WTC11 (cell line): ENCODE data around the gene KCNJ6. TPM values are rescaled to one million over a fixed set of nuclear protein-coding genes. Genes with fewer than 3 reads are reported as not detected.

Source experiments
- ATAC-seq: fragments of 200-7000 bp; cut with Tn5 transposase; 2 replicates; pipeline ENCODE4 v1.10.0; 2021; ENCODE audit warnings: mild to moderate bottlenecking, moderate library complexity
- CTCF ChIA-PET: fragments of 300-600 bp; sonication (Branson Sonifier 250); formaldehyde crosslinking; loops from one replicate; lab custom pipeline; 2021; ENCODE audit warnings: antibody characterized with exemption; lab: Charles Lee
- POLR2A ChIA-PET: fragments of 350-600 bp; sonication (Branson Sonifier 250); formaldehyde crosslinking; loops from one replicate; lab custom pipeline; 2021; ENCODE audit warnings: antibody characterized with exemption; lab: Charles Lee
- DNase-seq: peaks from one replicate; pipeline ENCODE4 v3.0.0; 2021; ENCODE audit warnings: low spot score
- H3K27ac Mint-ChIP-seq: 2 replicates; pipeline ENCODE4 v1.8.0; 2021; ENCODE audit warnings: mixed read lengths
- H3K27me3 Mint-ChIP-seq: 2 replicates; pipeline ENCODE4 v1.8.0; 2021; ENCODE audit warnings: low read depth, mild to moderate bottlenecking, moderate library complexity, mixed read lengths
- H3K36me3 Mint-ChIP-seq: 2 replicates; pipeline ENCODE4 v1.8.0; 2021; ENCODE audit warnings: mixed read lengths
- H3K4me1 Mint-ChIP-seq: 2 replicates; pipeline ENCODE4 v1.8.0; 2022; ENCODE audit warnings: mixed read lengths
- H3K4me3 Mint-ChIP-seq: 2 replicates; pipeline ENCODE4 v1.8.0; 2021; ENCODE audit warnings: mild to moderate bottlenecking, moderate library complexity, mixed read lengths
- H3K9me3 Mint-ChIP-seq: 2 replicates; pipeline ENCODE4 v1.8.0; 2021; ENCODE audit warnings: mixed read lengths
- ATF1 ChIP-seq: sonication (generic); formaldehyde crosslinking; IDR thresholded peaks from 2 replicates; pipeline ENCODE4 v1.8.1; 2023; ENCODE audit warnings: mild to moderate bottlenecking, moderate library complexity, missing genetic modification reagents
- CBFB ChIP-seq: sonication (generic); formaldehyde crosslinking; IDR thresholded peaks from 2 replicates; pipeline ENCODE4 v1.8.1; 2022; ENCODE audit warnings: mild to moderate bottlenecking, low read depth, missing genetic modification reagents
- E2F4 ChIP-seq: sonication (generic); formaldehyde crosslinking; IDR thresholded peaks from 2 replicates; pipeline ENCODE4 v1.8.1; 2022; ENCODE audit warnings: low read depth, mild to moderate bottlenecking, moderate library complexity, missing genetic modification reagents, borderline replicate concordance
- ELF4 ChIP-seq: sonication (generic); formaldehyde crosslinking; IDR thresholded peaks from 2 replicates; pipeline ENCODE4 v1.8.1; 2022; ENCODE audit warnings: low read depth, mild to moderate bottlenecking, moderate library complexity, missing genetic modification reagents
- FOXJ3 ChIP-seq: sonication (generic); formaldehyde crosslinking; IDR thresholded peaks from 2 replicates; pipeline ENCODE4 v1.9.0; 2021; ENCODE audit warnings: missing genetic modification reagents, mild to moderate bottlenecking, borderline replicate concordance
- GABPB1 ChIP-seq: sonication (generic); formaldehyde crosslinking; IDR thresholded peaks from 2 replicates; pipeline ENCODE4 v1.8.1; 2023; ENCODE audit warnings: mild to moderate bottlenecking, missing genetic modification reagents
- HMGA2 ChIP-seq: fragments of 250-450 bp; sonication (Bioruptor Pico); IDR thresholded peaks from 2 replicates; pipeline ENCODE4 v1.4.0; 2021; ENCODE audit warnings: mild to moderate bottlenecking, moderate library complexity
- KAT7 ChIP-seq: sonication (generic); formaldehyde crosslinking; IDR thresholded peaks from 2 replicates; pipeline ENCODE4 v1.8.1; 2023; ENCODE audit warnings: missing genetic modification reagents, mild to moderate bottlenecking, borderline replicate concordance
- MXD4 ChIP-seq: fragments of 250-450 bp; sonication (Bioruptor Pico); IDR thresholded peaks from 2 replicates; pipeline ENCODE4 v1.8.0; 2021; ENCODE audit warnings: mild to moderate bottlenecking, moderate library complexity, borderline replicate concordance
- NFYB ChIP-seq: sonication (generic); formaldehyde crosslinking; conservative IDR thresholded peaks from 2 replicates; pipeline ENCODE4 v1.8.0; 2022; ENCODE audit warnings: low read depth, missing genetic modification reagents
- OVOL2 ChIP-seq: fragments of 250-450 bp; sonication (Bioruptor Pico); IDR thresholded peaks from 2 replicates; pipeline ENCODE4 v1.9.0; 2021; ENCODE audit warnings: mild to moderate bottlenecking, borderline replicate concordance
- PRDM15 ChIP-seq: sonication (generic); formaldehyde crosslinking; IDR thresholded peaks from 2 replicates; pipeline ENCODE4 v1.8.0; 2022; ENCODE audit warnings: missing genetic modification reagents
- RORB ChIP-seq: fragments of 250-450 bp; sonication (Bioruptor Pico); IDR thresholded peaks from 2 replicates; pipeline ENCODE4 v1.9.0; 2021; ENCODE audit warnings: mild to moderate bottlenecking
- SP1 ChIP-seq: sonication (generic); formaldehyde crosslinking; conservative IDR thresholded peaks from 2 replicates; pipeline ENCODE4 v1.8.1; 2022; ENCODE audit warnings: missing genetic modification reagents
- TP53 ChIP-seq: sonication (generic); formaldehyde crosslinking; IDR thresholded peaks from 2 replicates; pipeline ENCODE4 v1.8.1; 2023; ENCODE audit warnings: mild to moderate bottlenecking, missing genetic modification reagents
- ZNF138 ChIP-seq: sonication (generic); formaldehyde crosslinking; conservative IDR thresholded peaks from 2 replicates; pipeline ENCODE4 v1.8.1; 2022; ENCODE audit warnings: mild to moderate bottlenecking, moderate library complexity, missing genetic modification reagents
- ZNF232 ChIP-seq: sonication (generic); formaldehyde crosslinking; IDR thresholded peaks from 2 replicates; pipeline ENCODE4 v1.8.0; 2022; ENCODE audit warnings: mild to moderate bottlenecking, missing genetic modification reagents
- ZNF263 ChIP-seq: sonication (generic); formaldehyde crosslinking; IDR thresholded peaks from 2 replicates; pipeline ENCODE4 v1.8.1; 2022; ENCODE audit warnings: low read depth, mild to moderate bottlenecking, moderate library complexity, missing genetic modification reagents
- ZNF416 ChIP-seq: fragments of 250-450 bp; sonication (Bioruptor Pico); IDR thresholded peaks from 2 replicates; pipeline ENCODE4 v1.9.0; 2021; ENCODE audit warnings: mild to moderate bottlenecking, inconsistent platforms
- ZNF671 ChIP-seq: fragments of 250-450 bp; sonication (Bioruptor Pico); IDR thresholded peaks from 2 replicates; pipeline ENCODE4 v1.8.0; 2021; ENCODE audit warnings: mild to moderate bottlenecking
- total RNA-seq: library from RNA; stranded (reverse); gene quantifications from 3 replicates; pipeline ENCODE4 v1.2.3, GENCODE V29; 2021
- TF ChIP-seq, protein P1 (sequence below): fragments of 250-450 bp; sonication (Bioruptor Pico); IDR thresholded peaks from 2 replicates; pipeline ENCODE4 v1.9.0; 2021; ENCODE audit warnings: mild to moderate bottlenecking, borderline replicate concordance

The KCNJ6 gene
- total RNA-seq, 1 experiment from 2014 or later, result 0.35 TPM

- no peak for TF ChIP-seq ELF4 (CRISPR knock-in tag)
- no peak for TF ChIP-seq KAT7
- no peak for TF ChIP-seq ATF1 (CRISPR knock-in tag)
- no peak for TF ChIP-seq ZNF671
- TF ChIP-seq PRDM15, result no peak
Observed at GRCh38 chr21:37575580-37575979, 340.7 kb downstream of the KCNJ6 start (continued).

DNA sequence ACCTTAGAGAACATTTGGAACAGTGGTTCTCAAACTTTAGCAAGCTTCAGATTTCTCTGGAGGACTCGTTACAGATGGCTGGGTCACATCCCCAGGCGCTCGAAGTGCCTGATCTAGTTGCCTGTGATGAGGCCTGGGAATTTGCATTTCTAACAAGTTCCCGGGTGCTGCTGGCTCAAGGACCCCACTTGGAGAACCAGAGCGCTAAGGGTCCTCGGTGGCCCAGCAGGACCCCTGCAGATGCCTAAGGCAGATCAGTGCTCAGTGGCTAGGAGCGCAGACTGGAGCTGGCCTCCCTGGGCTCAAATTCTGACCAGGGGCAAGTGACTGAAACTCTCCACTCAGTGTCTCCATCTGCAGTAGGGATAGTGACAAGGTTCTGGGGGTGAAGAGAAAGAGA is 341.5 kb downstream of the KCNJ6 start:
- ATAC-seq, result 0 out of 2 replicates have a peak, but pooled peaks have one; percentile 30
- peaks cover 24% of the 10 kb centered on the region for H3K36me3 Mint-ChIP-seq
- H3K9me3 Mint-ChIP-seq, result peaks cover 32% of the 10 kb centered on the region
- H3K27ac Mint-ChIP-seq, result no peak overlapping the region
- TF ChIP-seq SP1 (CRISPR knock-in tag) (no peak), ELF4 (CRISPR knock-in tag) (no peak), ZNF263 (no peak), ZNF138 (CRISPR knock-in tag) (no peak), NFYB (CRISPR knock-in tag) (no peak), RORB (no peak), TP53 (CRISPR knock-in tag) (no peak), E2F4 (CRISPR knock-in tag) (no peak)
- no peak overlapping the region for H3K4me3 Mint-ChIP-seq
- H3K4me1 Mint-ChIP-seq, result peaks cover 2% of the 10 kb centered on the region; the same call in 1 of the 2 replicates
- ChIA-PET POLR2A (no interaction called here), CTCF (interaction anchor here (1.1 kb wide), 2 partner anchors 9 to 10 kb away, joined by 3 to 6 read pairs; no protein-coding TSS in a partner anchor)
- no peak for DNase-seq
- no peaks in the 10 kb centered on the region for H3K27me3 Mint-ChIP-seq

DNA sequence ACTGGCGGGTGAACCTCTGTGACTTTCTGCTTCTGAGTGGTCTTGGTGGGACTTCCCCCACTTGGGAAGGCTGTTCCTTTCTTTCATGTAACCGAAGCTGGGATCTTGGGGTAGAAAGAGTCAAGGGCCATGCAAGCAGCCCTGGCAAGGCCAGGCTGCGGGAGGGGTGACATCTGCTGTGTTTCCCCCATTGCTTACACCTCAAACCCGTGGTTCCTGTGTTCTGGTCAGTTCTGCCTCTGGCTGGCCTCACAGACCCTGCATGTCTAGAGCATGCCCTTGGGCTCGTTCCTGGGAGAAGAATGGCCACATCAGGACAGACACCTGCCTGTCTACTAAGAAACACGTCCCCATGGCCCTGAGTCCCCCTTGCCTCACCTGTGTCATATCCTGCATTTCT is 341.9 kb downstream of the KCNJ6 start:
- no peak for ATAC-seq
- H3K9me3 Mint-ChIP-seq, result peaks cover 28% of the 10 kb centered on the region
- no peak overlapping the region for H3K4me3 Mint-ChIP-seq
- CTCF ChIA-PET, result interaction anchor here (1.1 to 1.2 kb wide), 2 partner anchors 10 kb away, joined by 5 to 6 read pairs; no protein-coding TSS in a partner anchor
- H3K36me3 Mint-ChIP-seq, result peaks cover 20% of the 10 kb centered on the region
- POLR2A ChIA-PET, result no interaction called here
- H3K4me1 Mint-ChIP-seq, result peaks cover 2% of the 10 kb centered on the region; the same call in 1 of the 2 replicates
- DNase-seq, result no peak
- no peaks in the 10 kb centered on the region for H3K27me3 Mint-ChIP-seq
- H3K27ac Mint-ChIP-seq, result no peak overlapping the region
- no peak for TF ChIP-seq FOXJ3 (CRISPR knock-in tag)
- no peak for TF ChIP-seq ATF1 (CRISPR knock-in tag)
- TF ChIP-seq E2F4 (CRISPR knock-in tag), result no peak
- TF ChIP-seq MXD4 (CRISPR knock-in tag), result no peak
- TF ChIP-seq CBFB, result no peak
- TF ChIP-seq, protein P1, sequence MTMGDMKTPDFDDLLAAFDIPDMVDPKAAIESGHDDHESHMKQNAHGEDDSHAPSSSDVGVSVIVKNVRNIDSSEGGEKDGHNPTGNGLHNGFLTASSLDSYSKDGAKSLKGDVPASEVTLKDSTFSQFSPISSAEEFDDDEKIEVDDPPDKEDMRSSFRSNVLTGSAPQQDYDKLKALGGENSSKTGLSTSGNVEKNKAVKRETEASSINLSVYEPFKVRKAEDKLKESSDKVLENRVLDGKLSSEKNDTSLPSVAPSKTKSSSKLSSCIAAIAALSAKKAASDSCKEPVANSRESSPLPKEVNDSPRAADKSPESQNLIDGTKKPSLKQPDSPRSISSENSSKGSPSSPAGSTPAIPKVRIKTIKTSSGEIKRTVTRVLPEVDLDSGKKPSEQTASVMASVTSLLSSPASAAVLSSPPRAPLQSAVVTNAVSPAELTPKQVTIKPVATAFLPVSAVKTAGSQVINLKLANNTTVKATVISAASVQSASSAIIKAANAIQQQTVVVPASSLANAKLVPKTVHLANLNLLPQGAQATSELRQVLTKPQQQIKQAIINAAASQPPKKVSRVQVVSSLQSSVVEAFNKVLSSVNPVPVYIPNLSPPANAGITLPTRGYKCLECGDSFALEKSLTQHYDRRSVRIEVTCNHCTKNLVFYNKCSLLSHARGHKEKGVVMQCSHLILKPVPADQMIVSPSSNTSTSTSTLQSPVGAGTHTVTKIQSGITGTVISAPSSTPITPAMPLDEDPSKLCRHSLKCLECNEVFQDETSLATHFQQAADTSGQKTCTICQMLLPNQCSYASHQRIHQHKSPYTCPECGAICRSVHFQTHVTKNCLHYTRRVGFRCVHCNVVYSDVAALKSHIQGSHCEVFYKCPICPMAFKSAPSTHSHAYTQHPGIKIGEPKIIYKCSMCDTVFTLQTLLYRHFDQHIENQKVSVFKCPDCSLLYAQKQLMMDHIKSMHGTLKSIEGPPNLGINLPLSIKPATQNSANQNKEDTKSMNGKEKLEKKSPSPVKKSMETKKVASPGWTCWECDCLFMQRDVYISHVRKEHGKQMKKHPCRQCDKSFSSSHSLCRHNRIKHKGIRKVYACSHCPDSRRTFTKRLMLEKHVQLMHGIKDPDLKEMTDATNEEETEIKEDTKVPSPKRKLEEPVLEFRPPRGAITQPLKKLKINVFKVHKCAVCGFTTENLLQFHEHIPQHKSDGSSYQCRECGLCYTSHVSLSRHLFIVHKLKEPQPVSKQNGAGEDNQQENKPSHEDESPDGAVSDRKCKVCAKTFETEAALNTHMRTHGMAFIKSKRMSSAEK (CRISPR knock-in tag), result no peak
- TF ChIP-seq GABPB1, result no peak
- no peak for TF ChIP-seq OVOL2
- no peak for TF ChIP-seq ZNF416
- TF ChIP-seq PRDM15, result no peak
- TF ChIP-seq HMGA2 (CRISPR knock-in tag), result no peak
- no peak for TF ChIP-seq ZNF232 (CRISPR knock-in tag)
